Lung (tissue), 12 donors: Measurements from ENCODE around the gene HPS4. TPM values are rescaled to one million over a fixed set of nuclear protein-coding genes. Genes with fewer than 3 reads are reported as not detected.

Experiments used
- ATAC-seq: fragments of 200-7000 bp; cut with Tn5 transposase; one replicate; pipeline ENCODE4 v1.9.1; 2020; ENCODE audit warnings: moderate number of reproducible peaks; ENCODE audit not compliant: insufficient read depth, low FRiP score
- DNase-seq, 3 donors: peaks; one replicate each; pipeline ENCODE4 v3.0.0-alpha.2; 2013 to 2017
- H3K27ac ChIP-seq, 2 donors: one replicate each; pipeline ENCODE4 v1.5.1; 2013; ENCODE audit warnings: mild to moderate bottlenecking in 2 of 2, moderate library complexity in 2 of 2, control low read depth in 1 of 2, inconsistent platforms in 1 of 2, low read depth in 1 of 2, low read length in 1 of 2
- H3K27me3 ChIP-seq, 3 donors: one replicate each; pipeline ENCODE4 v1.5.1; 2013; ENCODE audit warnings: low read length in 2 of 3; ENCODE audit not compliant: control insufficient read depth in 3 of 3, insufficient read depth in 3 of 3
- H3K36me3 ChIP-seq, 4 donors: one replicate each; pipeline ENCODE4 v1.5.1; 2013; ENCODE audit warnings: low read length in 4 of 4, mild to moderate bottlenecking in 1 of 4, moderate library complexity in 1 of 4; ENCODE audit not compliant: control insufficient read depth in 4 of 4, insufficient read depth in 4 of 4
- H3K4me1 ChIP-seq, 5 donors: one replicate each; pipeline ENCODE4 v1.5.1; 2013; ENCODE audit warnings: low read length in 5 of 5, mild to moderate bottlenecking in 2 of 5, moderate library complexity in 1 of 5; ENCODE audit not compliant: control insufficient read depth in 5 of 5, insufficient read depth in 5 of 5
- H3K4me3 ChIP-seq: one replicate; pipeline ENCODE4 v1.5.1; 2013; ENCODE audit warnings: mild to moderate bottlenecking, control low read depth, moderate library complexity
- H3K9ac ChIP-seq, 2 donors: one replicate each; pipeline ENCODE4 v1.5.1; 2013; ENCODE audit warnings: low read length in 2 of 2, control low read depth in 1 of 2; ENCODE audit not compliant: insufficient read depth in 1 of 2
- H3K9me3 ChIP-seq, 4 donors: one replicate each; pipeline ENCODE4 v1.5.1; 2013; ENCODE audit warnings: low read length in 3 of 4, mild to moderate bottlenecking in 1 of 4, moderate library complexity in 1 of 4; ENCODE audit not compliant: control insufficient read depth in 4 of 4, insufficient read depth in 3 of 4
- WGBS, 2 donors: extraction: QIAGEN DNeasy Blood & Tissue Kit; methylation state at CpG; one replicate each; pipeline ENCODE4 v1.1.7; 2013; 5-methylcytosine and 5-hydroxymethylcytosine counted together
- polyA plus RNA-seq, 2 donors: library from polyadenylated mRNA; stranded (reverse); fragments of 200-250 nt; gene quantifications; one replicate each; pipeline ENCODE4 v1.2.1, GENCODE V29; 2013
- total RNA-seq, 2 donors: library from RNA; depleted of rRNA in 1 of 2; stranded (reverse); fragments of >200 nt in 1 of 2; gene quantifications; one replicate each; pipeline ENCODE4 v1.2.1, GENCODE V29; 2014 to 2021
- TF ChIP-seq, protein P1 (sequence below): IDR thresholded peaks from 2 replicates; pipeline ENCODE4 v1.5.1; 2012; ENCODE audit warnings: mild to moderate bottlenecking; ENCODE audit errors: control extremely low read depth, extremely low read depth
- donor health status: control.
- donor health status: control.
- donor health status: Bipolar disorder and iron deficiency.
- donor health status: healthy.
- donor health status: DM: yes; HTN: yes; CAD: no.

HPS4 gene
- total and polyA plus RNA-seq, 4 donors: 14.0 to 48.5 (median 23.4) TPM

DNA sequence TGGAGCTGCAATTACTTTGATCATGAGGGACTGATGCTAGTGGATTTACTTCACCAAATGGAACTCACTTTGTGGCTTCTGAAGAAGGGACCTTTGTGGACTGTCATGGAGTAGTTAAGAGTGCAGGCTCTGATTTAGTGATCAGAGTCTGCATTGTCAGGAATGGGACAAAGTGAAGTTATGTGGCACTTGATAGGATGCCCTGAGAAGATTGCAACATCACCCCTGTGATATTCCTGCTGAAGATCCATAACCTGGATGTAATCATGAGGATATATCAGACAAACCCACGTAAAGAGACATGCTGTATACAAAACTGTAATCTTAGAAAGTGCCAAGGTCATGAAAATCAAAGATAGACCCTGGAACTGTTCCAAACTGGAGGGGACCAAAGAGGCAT is 30.3 kb upstream of the HPS4 start:
- ATAC-seq (no peak), DNase-seq (peak in 1 of 3 donors; percentile 3)
- Histone ChIP-seq H3K27me3 (no peaks in the 10 kb centered on the region), H3K4me3 (no peak overlapping the region), H3K27ac (no peak overlapping the region), H3K9ac (no peak overlapping the region), H3K36me3 (peaks cover 0 to 15% (median 5%) of the 10 kb centered on the region in 4 donors), H3K9me3 (no peaks in the 10 kb centered on the region), H3K4me1 (peaks cover 4 to 27% (median 12%) of the 10 kb centered on the region in 5 donors)
- WGBS, 2 donors: 58 to 65% methylated on average over 1 of the region's 1 CpG
- TF ChIP-seq, protein P1, sequence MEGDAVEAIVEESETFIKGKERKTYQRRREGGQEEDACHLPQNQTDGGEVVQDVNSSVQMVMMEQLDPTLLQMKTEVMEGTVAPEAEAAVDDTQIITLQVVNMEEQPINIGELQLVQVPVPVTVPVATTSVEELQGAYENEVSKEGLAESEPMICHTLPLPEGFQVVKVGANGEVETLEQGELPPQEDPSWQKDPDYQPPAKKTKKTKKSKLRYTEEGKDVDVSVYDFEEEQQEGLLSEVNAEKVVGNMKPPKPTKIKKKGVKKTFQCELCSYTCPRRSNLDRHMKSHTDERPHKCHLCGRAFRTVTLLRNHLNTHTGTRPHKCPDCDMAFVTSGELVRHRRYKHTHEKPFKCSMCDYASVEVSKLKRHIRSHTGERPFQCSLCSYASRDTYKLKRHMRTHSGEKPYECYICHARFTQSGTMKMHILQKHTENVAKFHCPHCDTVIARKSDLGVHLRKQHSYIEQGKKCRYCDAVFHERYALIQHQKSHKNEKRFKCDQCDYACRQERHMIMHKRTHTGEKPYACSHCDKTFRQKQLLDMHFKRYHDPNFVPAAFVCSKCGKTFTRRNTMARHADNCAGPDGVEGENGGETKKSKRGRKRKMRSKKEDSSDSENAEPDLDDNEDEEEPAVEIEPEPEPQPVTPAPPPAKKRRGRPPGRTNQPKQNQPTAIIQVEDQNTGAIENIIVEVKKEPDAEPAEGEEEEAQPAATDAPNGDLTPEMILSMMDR: no peak

DNA sequence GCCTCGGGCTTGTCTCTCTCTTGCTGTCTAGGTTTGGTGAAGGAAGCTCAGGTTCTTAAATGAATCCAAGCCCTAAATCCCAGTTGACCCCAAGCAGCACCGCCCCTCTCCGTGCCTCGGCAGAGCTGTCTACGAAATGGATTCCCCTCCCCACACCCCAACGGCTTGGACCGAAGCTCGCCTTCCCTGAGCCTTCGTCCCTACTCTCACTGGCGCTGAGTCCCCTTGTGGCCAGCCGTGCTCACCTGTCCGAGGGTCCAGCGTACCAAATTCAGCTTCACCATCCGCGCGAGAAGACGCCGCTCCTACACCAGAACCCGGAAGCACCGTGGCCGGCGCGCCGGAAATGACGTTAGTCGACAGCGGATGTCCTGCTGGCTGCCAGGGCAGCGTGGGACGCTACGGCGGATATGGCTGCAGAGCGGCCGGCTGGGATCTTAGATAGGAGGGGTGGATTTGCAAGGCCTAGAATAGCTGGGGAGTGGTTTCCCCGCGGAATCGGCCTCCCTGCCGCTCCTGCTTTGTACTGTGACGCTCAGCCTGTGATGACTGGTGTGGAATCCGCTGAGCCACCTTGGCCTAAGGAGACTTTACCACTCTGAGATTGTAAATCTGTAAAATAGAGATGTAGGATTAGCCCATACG is 28.7 kb upstream of the HPS4 start, which contains the start of gene TFIP11:
TSS of gene TFIP11 (minus strand) at position 325 of the 645 bp plus-strand sequence. CDS start 2,201 bp downstream, outside the sequence.
- H3K9me3 ChIP-seq: no peaks in the 10 kb centered on the region
- WGBS, 2 donors: 0 to 1% methylated on average over 40 of the region's 40 CpGs
- TF ChIP-seq, protein P1: no peak
- no peaks in the 10 kb centered on the region for H3K27me3 ChIP-seq
- H3K9ac ChIP-seq: peak within 1 kb of the TSS; percentile 87
- H3K36me3 ChIP-seq: peaks cover 0 to 16% (median 9%) of the 10 kb centered on the region in 4 donors
- DNase-seq (peak; percentile 94 to 96 (median 95)), ATAC-seq (peak; percentile 92)
- peak within 1 kb of the TSS; percentile 67 to 73 for H3K27ac ChIP-seq
- peak within 1 kb of the TSS; percentile 99 for H3K4me3 ChIP-seq
- peaks cover 4 to 27% (median 12%) of the 10 kb centered on the region in 5 donors for H3K4me1 ChIP-seq

DNA sequence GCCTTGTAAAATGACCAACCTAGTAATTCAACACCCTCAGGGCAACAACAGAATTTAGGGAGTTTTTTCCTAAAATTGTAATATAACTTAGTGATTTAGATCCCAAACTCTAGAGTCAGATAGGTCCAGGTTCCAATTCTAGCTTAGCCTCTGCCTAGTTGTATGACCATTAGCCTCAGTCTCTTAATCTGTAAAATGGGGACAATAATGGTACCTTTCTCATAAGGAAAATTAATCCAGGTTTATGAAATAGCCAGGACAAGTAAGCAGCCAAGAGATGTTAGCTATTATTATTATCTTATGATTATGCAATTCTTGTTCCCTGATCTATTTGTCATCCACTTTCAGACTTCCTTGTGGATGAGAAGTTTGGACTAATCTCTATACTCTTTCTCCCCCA is 24.6 kb upstream of the HPS4 start:
- H3K9me3 ChIP-seq: no peaks in the 10 kb centered on the region
- no peak overlapping the region for H3K9ac ChIP-seq
- no peak overlapping the region for H3K4me3 ChIP-seq
- peaks cover 17 to 43% (median 36%) of the 10 kb centered on the region in 4 donors for H3K36me3 ChIP-seq
- H3K27me3 ChIP-seq: no peaks in the 10 kb centered on the region
- TF ChIP-seq, protein P1: no peak
- peaks cover 7 to 17% (median 10%) of the 10 kb centered on the region in 5 donors for H3K4me1 ChIP-seq
- H3K27ac ChIP-seq: no peak overlapping the region
- ATAC-seq: no peak
- no peak for DNase-seq
